H1 (cell line): Measurements from ENCODE around the gene ZBED1. TPM values are rescaled to one million over a fixed set of nuclear protein-coding genes. Genes with fewer than 3 reads are reported as not detected.

ENCODE experiments used
- CTCF ChIA-PET: fragments of 300-600 bp; sonication (Branson Sonifier 250); formaldehyde crosslinking; loops from one replicate; lab custom pipeline; 2021; ENCODE audit not compliant: partially characterized antibody; lab: Charles Lee
- POLR2A ChIA-PET: fragments of 300-600 bp; sonication (Branson Sonifier 250); formaldehyde crosslinking; loops from one replicate; lab custom pipeline; 2021; ENCODE audit warnings: inconsistent platforms; ENCODE audit not compliant: partially characterized antibody; lab: Charles Lee
- DNase-seq, 2 experiments: peaks; one replicate each; pipeline versions ENCODE4 v3.0.0 to v3.0.0-alpha.2; 2010 to 2022; ENCODE audit warnings: low spot score in 2 of 2, low read depth in 1 of 2, mixed read lengths in 1 of 2
- FAIRE-seq: peaks from 2 replicates; lab custom pipeline; 2011; peaks lifted over from hg19 to GRCh38; lab: Jason Lieb, UNC
- H2AFZ ChIP-seq: 2 replicates; pipeline ENCODE4 v1.8.1; 2012; ENCODE audit warnings: low read length, inconsistent platforms
- H2AK5ac ChIP-seq: 2 replicates; pipeline ENCODE4 v1.6.1; 2013; ENCODE audit warnings: low read depth, low read length
- H2BK120ac ChIP-seq: replicated peaks from 2 replicates; pipeline ENCODE3; 2013; ENCODE audit warnings: low read depth, low read length, inconsistent platforms
- H2BK12ac ChIP-seq: 2 replicates; pipeline ENCODE4 v1.6.1; 2013; ENCODE audit warnings: low read depth, low read length
- H2BK15ac ChIP-seq: 2 replicates; pipeline ENCODE4 v1.6.1; 2013; ENCODE audit warnings: low read length
- H2BK20ac ChIP-seq: 2 replicates; pipeline ENCODE4 v1.6.1; 2013; ENCODE audit warnings: low read length
- H2BK5ac ChIP-seq: 2 replicates; pipeline ENCODE4 v1.6.1; 2013; ENCODE audit warnings: low read depth, low read length
- H3K14ac ChIP-seq: 2 replicates; pipeline ENCODE4 v1.6.1; 2013; ENCODE audit warnings: inconsistent platforms; ENCODE audit not compliant: insufficient read length
- H3K18ac ChIP-seq: 2 replicates; pipeline ENCODE4 v1.6.1; 2013; ENCODE audit warnings: low read length; ENCODE audit errors: extremely low read depth
- H3K23ac ChIP-seq: 2 replicates; pipeline ENCODE4 v1.6.1; 2013; ENCODE audit warnings: inconsistent platforms; ENCODE audit not compliant: insufficient read length
- H3K23me2 ChIP-seq: 2 replicates; pipeline ENCODE4 v1.6.1; 2013; ENCODE audit warnings: low read depth, low read length
- H3K27ac ChIP-seq: 2 replicates; pipeline ENCODE4 v1.6.1; 2011; ENCODE audit warnings: low read depth, low read length, inconsistent platforms
- H3K27me3 ChIP-seq, 4 experiments: replicated peaks in 1 of 4; 1 replicate in 1 of 4; 2 replicates in 3 of 4; pipeline versions ENCODE4 v1.6.1 to v1.8.1; 2011 to 2013; ENCODE audit warnings: low read length in 3 of 4, mild to moderate bottlenecking in 3 of 4, inconsistent platforms in 2 of 4, mixed read lengths in 2 of 4, moderate library complexity in 1 of 4; ENCODE audit not compliant: control insufficient read depth in 3 of 4, insufficient read depth in 3 of 4; ENCODE audit errors: extremely low read depth in 1 of 4
- H3K36me3 ChIP-seq, 4 experiments: 2 replicates each; pipeline versions ENCODE4 v1.6.1 to v1.8.1; 2011 to 2013; ENCODE audit warnings: mild to moderate bottlenecking in 4 of 4, low read length in 3 of 4, moderate library complexity in 2 of 4, control low read depth in 1 of 4, inconsistent platforms in 1 of 4; ENCODE audit not compliant: insufficient read depth in 4 of 4, control insufficient read depth in 2 of 4
- H3K4ac ChIP-seq: replicated peaks from 2 replicates; pipeline ENCODE3; 2013; ENCODE audit warnings: low read length, low read depth, mixed read lengths, inconsistent platforms; ENCODE audit not compliant: insufficient read length
- H3K4me1 ChIP-seq, 4 experiments: replicated peaks in 1 of 4; 1 replicate in 1 of 4; 2 replicates in 3 of 4; pipeline versions ENCODE4 v1.6.1 to v1.8.1; 2011 to 2013; ENCODE audit warnings: low read length in 3 of 4, inconsistent platforms in 2 of 4, mixed read lengths in 1 of 4; ENCODE audit not compliant: insufficient read depth in 4 of 4, control insufficient read depth in 3 of 4
- H3K4me2 ChIP-seq, 2 experiments: 2 replicates each; pipeline versions ENCODE4 v1.6.1 to v1.8.1; 2011 to 2013; ENCODE audit warnings: low read depth in 2 of 2, low read length in 2 of 2, control low read depth in 1 of 2, inconsistent platforms in 1 of 2, mild to moderate bottlenecking in 1 of 2; ENCODE audit not compliant: insufficient read depth in 1 of 2
- H3K4me3 ChIP-seq, 4 experiments: fragments of 200-600, 300-600 bp in 1 of 4; sonication (generic), shearing (Covaris generic), sonication (Bioruptor Twin) in 1 of 4; 2 replicates each; pipeline versions ENCODE4 v1.5.1 to v1.8.1; 2011 to 2016; ENCODE audit warnings: low read length in 4 of 4, low read depth in 3 of 4, control low read depth in 2 of 4, inconsistent platforms in 2 of 4, mild to moderate bottlenecking in 2 of 4, mixed read lengths in 1 of 4, moderate library complexity in 1 of 4; ENCODE audit not compliant: insufficient read depth in 2 of 4; ENCODE audit errors: extremely low read depth in 1 of 4
- H3K56ac ChIP-seq: replicated peaks from 2 replicates; pipeline ENCODE3; 2013; ENCODE audit warnings: low read depth, mild to moderate bottlenecking, mixed read lengths, low read length, inconsistent platforms; ENCODE audit not compliant: insufficient read length
- H3K79me1 ChIP-seq: 2 replicates; pipeline ENCODE4 v1.6.1; 2013; ENCODE audit warnings: low read depth, low read length, control low read depth
- H3K79me2 ChIP-seq, 2 experiments: 2 replicates each; pipeline versions ENCODE4 v1.6.1 to v1.8.1; 2012 to 2013; ENCODE audit warnings: low read length in 2 of 2, mild to moderate bottlenecking in 2 of 2, inconsistent platforms in 1 of 2; ENCODE audit not compliant: insufficient read depth in 2 of 2, control insufficient read depth in 1 of 2
- H3K9ac ChIP-seq, 4 experiments: replicated peaks in 1 of 4; 1 replicate in 1 of 4; 2 replicates in 3 of 4; pipeline versions ENCODE4 v1.6.1 to v1.8.1; 2011 to 2013; ENCODE audit warnings: low read depth in 3 of 4, low read length in 3 of 4, control low read depth in 2 of 4, mild to moderate bottlenecking in 2 of 4, moderate library complexity in 2 of 4, inconsistent platforms in 1 of 4; ENCODE audit errors: extremely low read depth in 1 of 4
- H3K9me3 ChIP-seq, 2 experiments: 2 replicates each; pipeline versions ENCODE4 v1.6.1 to v1.8.1; 2012 to 2013; ENCODE audit warnings: mild to moderate bottlenecking in 2 of 2, moderate library complexity in 2 of 2, control low read depth in 1 of 2, inconsistent platforms in 1 of 2, low read depth in 1 of 2, low read length in 1 of 2, mixed read lengths in 1 of 2; ENCODE audit not compliant: insufficient read depth in 2 of 2
- H4K20me1 ChIP-seq, 2 experiments: replicated peaks in 1 of 2; 2 replicates each; pipeline versions ENCODE3 to v1.8.1; 2011 to 2013; ENCODE audit warnings: inconsistent platforms in 2 of 2, low read length in 2 of 2, mild to moderate bottlenecking in 1 of 2; ENCODE audit not compliant: insufficient read depth in 2 of 2, control insufficient read depth in 1 of 2
- H4K5ac ChIP-seq: 2 replicates; pipeline ENCODE4 v1.6.1; 2013; ENCODE audit warnings: low read length, low read depth, mixed read lengths, inconsistent platforms; ENCODE audit not compliant: insufficient read length
- H4K8ac ChIP-seq: 2 replicates; pipeline ENCODE4 v1.8.0; 2013; ENCODE audit warnings: mild to moderate bottlenecking, moderate library complexity, low read length, inconsistent platforms; ENCODE audit not compliant: insufficient read depth; ENCODE audit errors: extremely low read depth
- H4K91ac ChIP-seq: replicated peaks from 2 replicates; pipeline ENCODE3; 2013; ENCODE audit warnings: low read length, mixed read lengths, inconsistent platforms; ENCODE audit not compliant: insufficient read length
- BCL11A ChIP-seq, 2 experiments: IDR thresholded peaks; one replicate each; pipeline ENCODE4 v1.6.1; 2011; ENCODE audit warnings: low read depth in 2 of 2, low read length in 2 of 2, mild to moderate bottlenecking in 2 of 2
- FOSL1 ChIP-seq: IDR thresholded peaks from 2 replicates; pipeline ENCODE4 v1.6.1; 2011; ENCODE audit warnings: mild to moderate bottlenecking, low read depth, low read length, moderate library complexity; ENCODE audit not compliant: insufficient read depth
- GTF2F1 ChIP-seq: IDR thresholded peaks from 2 replicates; pipeline ENCODE4 v1.6.1; 2012; ENCODE audit warnings: low read depth, low read length, improper control_type of control experiment, borderline replicate concordance
- HDAC2 ChIP-seq, 2 experiments: fragments of 300-600 bp in 1 of 2; sonication (generic) in 1 of 2; IDR thresholded peaks; 2 replicates each; pipeline ENCODE4 v1.6.1; 2011 to 2012; ENCODE audit warnings: low read depth in 2 of 2, low read length in 2 of 2, mild to moderate bottlenecking in 2 of 2, moderate library complexity in 2 of 2, borderline replicate concordance in 1 of 2, inconsistent platforms in 1 of 2
- JUN ChIP-seq: IDR thresholded peaks from 2 replicates; pipeline ENCODE4 v1.6.1; 2011; ENCODE audit warnings: low read depth, mild to moderate bottlenecking, improper control_type of control experiment, low read length
- NRF1 ChIP-seq: IDR thresholded peaks from 2 replicates; pipeline ENCODE4 v1.6.1; 2011; ENCODE audit warnings: mild to moderate bottlenecking, low read depth, low read length, improper control_type of control experiment
- RFX5 ChIP-seq: IDR thresholded peaks from 2 replicates; pipeline ENCODE4 v1.6.1; 2011; ENCODE audit warnings: low read depth, low read length, improper control_type of control experiment, borderline replicate concordance
- SIRT6 ChIP-seq: IDR thresholded peaks from one replicate; pipeline ENCODE4 v1.7.1; 2012; ENCODE audit warnings: low read length, inconsistent platforms
- TAF1 ChIP-seq: IDR thresholded peaks from 2 replicates; pipeline ENCODE4 v1.6.1; 2011; ENCODE audit warnings: mild to moderate bottlenecking, low read depth, low read length
- TAF7 ChIP-seq: optimal IDR thresholded peaks from 2 replicates; pipeline ENCODE3; 2011; ENCODE audit warnings: low read depth, mild to moderate bottlenecking, inconsistent platforms, low read length, moderate library complexity, borderline replicate concordance
- ZNF274 ChIP-seq: IDR thresholded peaks from 2 replicates; pipeline ENCODE4 v1.7.0; 2012; ENCODE audit warnings: low read length, borderline replicate concordance; ENCODE audit errors: extremely low read depth
- WGBS, 2 experiments: shearing (Covaris generic) in 1 of 2; methylation state at CpG; one replicate each; pipeline versions ENCODE4 v1.1.6 to v1.1.7; 2013 to 2015; ENCODE audit warnings: low lambda C conversion rate in 2 of 2, mixed read lengths in 2 of 2, inconsistent platforms in 1 of 2, low coverage in 1 of 2, missing lambda C conversion rate in 1 of 2; ENCODE audit not compliant: insufficient replicate concordance in 2 of 2, insufficient coverage in 1 of 2, insufficient read length in 1 of 2; ENCODE audit errors: extremely low coverage in 1 of 2, missing lambda C conversion rate in 1 of 2; 5-methylcytosine and 5-hydroxymethylcytosine counted together
- polyA plus RNA-seq, 7 experiments: library from polyadenylated mRNA; depleted of rRNA in 3 of 7; stranded (reverse) in 5 of 7; unstranded in 2 of 7; fragments of >200 nt in 5 of 7; fragments of 200-250 nt in 2 of 7; gene quantifications; 1 replicate in 5 of 7; 2 replicates in 1 of 7; 4 replicates in 1 of 7; pipeline versions ENCODE4 v1.2.1 to v1.2.3, GENCODE V29; 2011 to 2013; ENCODE audit warnings: missing spikeins in 2 of 7, mixed read lengths in 2 of 7
- total RNA-seq: library from RNA; stranded (reverse); fragmentation: NEBNext Ultra II Directional; extraction: Animal tissue kit (Norgen Biotek cat#: 25700); gene quantifications from 2 replicates; pipeline ENCODE4 v1.2.1, GENCODE V29; 2021

Gene ZBED1
- total and polyA plus RNA-seq, 2 of the 8 experiments (the other 6 are each of a cell fraction or from before 2014, with no cell fraction given) = 28.5 to 45.8 TPM

- H3K18ac ChIP-seq = no peak overlapping the region
- H3K4me2 ChIP-seq = no peak overlapping the region
- H2BK120ac ChIP-seq = no peak overlapping the region
- H3K9me3 ChIP-seq = peaks cover 49 to 59% of the 10 kb centered on the region in 2 experiments
- no peak overlapping the region for H2AFZ ChIP-seq
- H4K8ac ChIP-seq = no peak overlapping the region
- no peak overlapping the region for H4K5ac ChIP-seq
- peaks cover 0 to 5% (median 2%) of the 10 kb centered on the region in 4 experiments; a peak in 3 of 7 replicates for H3K4me1 ChIP-seq
- H3K4me3 ChIP-seq = no peak overlapping the region
- ChIA-PET CTCF (no interaction called here), POLR2A (no interaction called here)
- H3K79me2 ChIP-seq = peaks cover 9 to 89% of the 10 kb centered on the region in 2 experiments
- no peak overlapping the region for H2BK5ac ChIP-seq
- TF ChIP-seq GTF2F1 (no peak), FOSL1 (no peak), JUN (no peak), TAF7 (no peak), NRF1 (no peak), BCL11A (IDR thresholded peaks at IDR 0.05; ENCODE audit: low read depth in 2 of 2, low read length in 2 of 2) (no peak), TAF1 (no peak), HDAC2 (IDR thresholded peaks at IDR 0.05; ENCODE audit: borderline replicate concordance in 1 of 2, low read depth in 2 of 2, low read length in 2 of 2) (no peak), RFX5 (no peak), SIRT6 (no peak), ZNF274 (no peak)
- no peak overlapping the region for H3K4ac ChIP-seq
- DNase-seq = no peak
- peaks cover 0 to 33% (median 12%) of the 10 kb centered on the region in 4 experiments; a peak in 4 of 8 replicates for H3K36me3 ChIP-seq
- H4K91ac ChIP-seq = no peak overlapping the region
- H3K14ac ChIP-seq = no peak overlapping the region
- no peak overlapping the region for H3K27ac ChIP-seq
- 94% methylated on average over 17 of the region's 20 CpGs; no CpG with 5 or more reads in 1 of the 2 experiments for WGBS, 2 experiments
- H3K23ac ChIP-seq = no peak overlapping the region
- H3K56ac ChIP-seq = no peak overlapping the region
- FAIRE-seq = no peak
- peaks cover 0 to 1% of the 10 kb centered on the region in 2 experiments for H4K20me1 ChIP-seq
- H3K79me1 ChIP-seq = peaks cover 14% of the 10 kb centered on the region
- no peak overlapping the region for H2BK20ac ChIP-seq
- H2BK12ac ChIP-seq = no peak overlapping the region
- H3K23me2 ChIP-seq = no peaks in the 10 kb centered on the region
- H2AK5ac ChIP-seq = no peak overlapping the region
- H3K27me3 ChIP-seq = no peaks in the 10 kb centered on the region; a peak in 1 of 7 replicates
- no peak overlapping the region for H2BK15ac ChIP-seq
- H3K9ac ChIP-seq = no peak overlapping the region
These were observed 33.7 kb downstream of the ZBED1 start for GRCh38 chrX:2466876-2467656.
